HEK293 (cell line): ENCODE data around the gene STK32C.

Experiments used
- CTCF ChIA-PET: fragments of 350-600 bp; formaldehyde crosslinking; extraction: SDS; loops from one replicate; lab custom pipeline; 2021; ENCODE audit warnings: antibody characterized with exemption; lab: Yijun Ruan, JAX
- POLR2A ChIA-PET: fragments of 300-600 bp; formaldehyde crosslinking; extraction: SDS; loops from one replicate; lab custom pipeline; 2020; ENCODE audit warnings: antibody characterized with exemption, inconsistent platforms; lab: Yijun Ruan, JAX
- H3K27ac ChIP-seq: fragments of 200-500 bp; sonication (Bioruptor generic); 2 replicates; pipeline ENCODE4 v1.5.1; 2014; ENCODE audit warnings: low read depth, low read length, control low read depth, inconsistent platforms; ENCODE audit errors: extremely low read depth
- H3K36me3 ChIP-seq, 2 experiments: fragments of 200-500 bp in 1 of 2; sonication (Bioruptor generic) in 1 of 2; 1 replicate in 1 of 2; 2 replicates in 1 of 2; pipeline ENCODE4 v1.5.1; 2014 to 2017; ENCODE audit warnings: inconsistent platforms in 2 of 2, low read length in 2 of 2; ENCODE audit not compliant: control insufficient read depth in 2 of 2, insufficient read depth in 1 of 2
- H3K4me1 ChIP-seq: fragments of 200-500 bp; sonication (Bioruptor generic); 2 replicates; pipeline ENCODE4 v1.5.1; 2014; ENCODE audit warnings: mild to moderate bottlenecking, low read length, inconsistent platforms; ENCODE audit not compliant: control insufficient read depth, insufficient read depth
- H3K4me3 ChIP-seq: 2 replicates; pipeline ENCODE4 v1.5.1; 2011; ENCODE audit warnings: low read depth, mild to moderate bottlenecking, control low read depth, low read length, moderate library complexity
- H3K9me3 ChIP-seq: fragments of 200-500 bp; sonication (Bioruptor generic); 2 replicates; pipeline ENCODE4 v1.5.1; 2014; ENCODE audit warnings: low read depth, low read length, inconsistent platforms; ENCODE audit not compliant: control insufficient read depth, insufficient read depth
- IKZF3 ChIP-seq: fragments of 450-650 bp; IDR thresholded peaks from 2 replicates; pipeline ENCODE4 v1.5.0; 2018; ENCODE audit warnings: missing biosample characterization, mild to moderate bottlenecking, missing genetic modification characterization, moderate library complexity
- KLF10 ChIP-seq: fragments of 450-650 bp; IDR thresholded peaks from 2 replicates; pipeline ENCODE4 v1.5.1; 2018; ENCODE audit warnings: missing biosample characterization, mild to moderate bottlenecking, missing genetic modification characterization
- KLF9 ChIP-seq: fragments of 450-650 bp; formaldehyde crosslinking; IDR thresholded peaks from 2 replicates; pipeline ENCODE4 v1.5.1; 2016; ENCODE audit warnings: missing biosample characterization, missing genetic modification characterization, low read depth
- MYNN ChIP-seq: fragments of 450-650 bp; formaldehyde crosslinking; IDR thresholded peaks from 2 replicates; pipeline ENCODE4 v1.5.1; 2016; ENCODE audit warnings: missing biosample characterization, missing genetic modification characterization, borderline replicate concordance
- SP3 ChIP-seq: fragments of 450-650 bp; formaldehyde crosslinking; IDR thresholded peaks from 2 replicates; pipeline ENCODE4 v1.5.1; 2016; ENCODE audit warnings: missing biosample characterization, missing genetic modification characterization
- ZBTB20 ChIP-seq: fragments of 450-650 bp; formaldehyde crosslinking; IDR thresholded peaks from 2 replicates; pipeline ENCODE4 v1.5.1; 2016; ENCODE audit warnings: missing biosample characterization, missing genetic modification characterization
- ZBTB8A ChIP-seq: fragments of 450-650 bp; formaldehyde crosslinking; IDR thresholded peaks from 2 replicates; pipeline ENCODE4 v1.5.1; 2016; ENCODE audit warnings: missing biosample characterization, missing genetic modification characterization
- ZNF121 ChIP-seq: fragments of 450-650 bp; formaldehyde crosslinking; IDR thresholded peaks from 2 replicates; pipeline ENCODE4 v1.5.1; 2016; ENCODE audit warnings: missing biosample characterization, missing genetic modification characterization
- ZNF133 ChIP-seq: fragments of 450-650 bp; formaldehyde crosslinking; IDR thresholded peaks from 2 replicates; pipeline ENCODE4 v1.5.1; 2016; ENCODE audit warnings: missing biosample characterization, missing genetic modification characterization
- ZNF148 ChIP-seq: fragments of 450-650 bp; formaldehyde crosslinking; IDR thresholded peaks from 2 replicates; pipeline ENCODE4 v1.5.0; 2017; ENCODE audit warnings: missing biosample characterization, missing genetic modification characterization, borderline replicate concordance
- ZNF155 ChIP-seq: fragments of 450-650 bp; formaldehyde crosslinking; IDR thresholded peaks from 2 replicates; pipeline ENCODE4 v1.5.1; 2016; ENCODE audit warnings: missing biosample characterization, missing genetic modification characterization
- ZNF175 ChIP-seq: fragments of 450-650 bp; formaldehyde crosslinking; IDR thresholded peaks from 2 replicates; pipeline ENCODE4 v1.5.1; 2016; ENCODE audit warnings: missing biosample characterization, missing genetic modification characterization
- ZNF184 ChIP-seq: fragments of 450-650 bp; IDR thresholded peaks from 2 replicates; pipeline ENCODE4 v1.5.1; 2018; ENCODE audit warnings: missing biosample characterization, mild to moderate bottlenecking, missing genetic modification characterization
- ZNF202 ChIP-seq: fragments of 450-650 bp; formaldehyde crosslinking; IDR thresholded peaks from 2 replicates; pipeline ENCODE4 v1.5.1; 2016; ENCODE audit warnings: missing biosample characterization, missing genetic modification characterization, borderline replicate concordance
- ZNF211 ChIP-seq: fragments of 450-650 bp; formaldehyde crosslinking; IDR thresholded peaks from 2 replicates; pipeline ENCODE4 v1.5.1; 2016; ENCODE audit warnings: low read depth, missing biosample characterization, missing genetic modification characterization
- ZNF292 ChIP-seq: fragments of 450-650 bp; formaldehyde crosslinking; IDR thresholded peaks from 2 replicates; pipeline ENCODE4 v1.5.1; 2016; ENCODE audit warnings: low read depth, missing biosample characterization, missing genetic modification characterization, borderline replicate concordance
- ZNF335 ChIP-seq: fragments of 450-650 bp; formaldehyde crosslinking; conservative IDR thresholded peaks from 2 replicates; pipeline ENCODE4 v1.5.1; 2016; ENCODE audit warnings: missing biosample characterization, missing genetic modification characterization
- ZNF433 ChIP-seq: fragments of 450-650 bp; formaldehyde crosslinking; IDR thresholded peaks from 2 replicates; pipeline ENCODE4 v1.5.1; 2016; ENCODE audit warnings: missing biosample characterization, missing genetic modification characterization, low read depth
- ZNF510 ChIP-seq: fragments of 450-650 bp; formaldehyde crosslinking; IDR thresholded peaks from 2 replicates; pipeline ENCODE4 v1.5.1; 2018; ENCODE audit warnings: mild to moderate bottlenecking, missing genetic modification characterization, missing biosample characterization; ENCODE audit not compliant: insufficient replicate concordance
- ZNF521 ChIP-seq: fragments of 450-650 bp; formaldehyde crosslinking; IDR thresholded peaks from 2 replicates; pipeline ENCODE4 v1.5.1; 2017; ENCODE audit warnings: missing biosample characterization, mild to moderate bottlenecking, missing genetic modification characterization
- ZNF571 ChIP-seq: fragments of 450-650 bp; formaldehyde crosslinking; IDR thresholded peaks from 2 replicates; pipeline ENCODE4 v1.5.0; 2017; ENCODE audit warnings: missing biosample characterization, missing genetic modification characterization
- ZNF596 ChIP-seq: fragments of 450-650 bp; IDR thresholded peaks from 2 replicates; pipeline ENCODE4 v1.5.0; 2018; ENCODE audit warnings: missing biosample characterization, mild to moderate bottlenecking, missing genetic modification characterization, moderate library complexity
- ZNF600 ChIP-seq: fragments of 450-650 bp; formaldehyde crosslinking; IDR thresholded peaks from 2 replicates; pipeline ENCODE4 v1.5.1; 2016; ENCODE audit warnings: missing biosample characterization, missing genetic modification characterization
- ZNF610 ChIP-seq: fragments of 450-650 bp; formaldehyde crosslinking; IDR thresholded peaks from 2 replicates; pipeline ENCODE4 v1.5.1; 2016; ENCODE audit warnings: missing biosample characterization, missing genetic modification characterization, borderline replicate concordance
- ZNF654 ChIP-seq: fragments of 450-650 bp; formaldehyde crosslinking; IDR thresholded peaks from 2 replicates; pipeline ENCODE4 v1.5.1; 2016; ENCODE audit warnings: low read depth, missing biosample characterization, missing genetic modification characterization
- ZNF664 ChIP-seq: fragments of 450-650 bp; formaldehyde crosslinking; IDR thresholded peaks from 2 replicates; pipeline ENCODE4 v1.5.1; 2016; ENCODE audit warnings: missing biosample characterization, missing genetic modification characterization
- ZNF670 ChIP-seq: fragments of 450-650 bp; formaldehyde crosslinking; IDR thresholded peaks from 2 replicates; pipeline ENCODE4 v1.5.1; 2016; ENCODE audit warnings: missing biosample characterization, missing genetic modification characterization, low read depth
- ZNF677 ChIP-seq: fragments of 450-650 bp; IDR thresholded peaks from 2 replicates; pipeline ENCODE4 v1.5.0; 2018; ENCODE audit warnings: missing biosample characterization, mild to moderate bottlenecking, missing genetic modification characterization, moderate library complexity
- ZNF768 ChIP-seq: fragments of 450-650 bp; formaldehyde crosslinking; IDR thresholded peaks from 2 replicates; pipeline ENCODE4 v1.5.1; 2018; ENCODE audit warnings: missing biosample characterization, mild to moderate bottlenecking, missing genetic modification characterization
- ZNF792 ChIP-seq: fragments of 450-650 bp; formaldehyde crosslinking; IDR thresholded peaks from 2 replicates; pipeline ENCODE4 v1.5.1; 2016; ENCODE audit warnings: missing biosample characterization, missing genetic modification characterization
- ZSCAN16 ChIP-seq: fragments of 450-650 bp; formaldehyde crosslinking; IDR thresholded peaks from 2 replicates; pipeline ENCODE4 v1.5.1; 2016; ENCODE audit warnings: missing biosample characterization, missing genetic modification characterization
- ZXDB ChIP-seq: fragments of 450-650 bp; formaldehyde crosslinking; IDR thresholded peaks from 2 replicates; pipeline ENCODE4 v1.5.1; 2016; ENCODE audit warnings: missing biosample characterization, missing genetic modification characterization
- TF ChIP-seq, protein P1 (sequence below): fragments of 450-650 bp; formaldehyde crosslinking; IDR thresholded peaks from 2 replicates; pipeline ENCODE4 v1.5.1; 2016; ENCODE audit warnings: missing biosample characterization, missing genetic modification characterization

STK32C gene

DNA sequence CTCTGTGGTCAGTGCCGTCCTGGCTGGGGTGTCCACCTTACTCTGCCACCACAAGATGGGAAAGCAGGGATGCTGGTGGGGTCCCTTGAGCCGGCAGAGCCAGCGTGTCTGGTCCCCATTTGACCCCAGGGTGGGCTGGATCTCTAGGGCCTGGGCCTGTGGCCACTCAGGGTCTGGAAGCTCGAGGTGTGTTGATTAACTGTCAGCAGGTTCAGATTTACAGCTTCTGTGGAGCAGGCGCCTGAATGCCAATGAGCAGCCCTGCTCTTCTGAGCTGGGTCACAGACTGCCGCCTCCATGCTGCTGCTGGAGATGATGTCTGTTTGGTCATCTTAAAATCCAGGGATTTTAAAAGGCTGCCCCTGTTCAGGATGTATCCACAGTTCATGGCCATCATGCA lies 132.3 kb downstream of the STK32C start:
- H3K27ac ChIP-seq: no peak overlapping the region
- H3K4me3 ChIP-seq: no peak overlapping the region
- ChIA-PET CTCF (no interaction called here), POLR2A (no interaction called here)
- H3K9me3 ChIP-seq: no peaks in the 10 kb centered on the region
- H3K36me3 ChIP-seq: no peaks in the 10 kb centered on the region
- no peaks in the 10 kb centered on the region for H3K4me1 ChIP-seq
- TF ChIP-seq ZNF292 (tag by site-specific recombination): no peak
- TF ChIP-seq ZXDB (tag by site-specific recombination): no peak
- TF ChIP-seq ZNF670 (tag by site-specific recombination): no peak
- TF ChIP-seq ZSCAN16 (tag by site-specific recombination): no peak
- TF ChIP-seq ZNF654 (tag by site-specific recombination): no peak
- no peak for TF ChIP-seq ZNF596 (tag by site-specific recombination)
- TF ChIP-seq ZBTB20 (tag by site-specific recombination): no peak
- TF ChIP-seq ZNF335: no peak
- TF ChIP-seq ZNF610 (tag by site-specific recombination): no peak
- TF ChIP-seq ZBTB8A (tag by site-specific recombination): no peak
- no peak for TF ChIP-seq ZNF184 (tag by site-specific recombination)
- no peak for TF ChIP-seq ZNF202
- TF ChIP-seq MYNN (tag by site-specific recombination): no peak
- TF ChIP-seq ZNF148 (tag by site-specific recombination): no peak
- TF ChIP-seq KLF10 (tag by site-specific recombination): no peak
- no peak for TF ChIP-seq ZNF768 (tag by site-specific recombination)
- TF ChIP-seq ZNF433 (tag by site-specific recombination): no peak
- no peak for TF ChIP-seq ZNF571 (tag by site-specific recombination)
- no peak for TF ChIP-seq ZNF175 (tag by site-specific recombination)
- TF ChIP-seq ZNF121 (tag by site-specific recombination): no peak

DNA sequence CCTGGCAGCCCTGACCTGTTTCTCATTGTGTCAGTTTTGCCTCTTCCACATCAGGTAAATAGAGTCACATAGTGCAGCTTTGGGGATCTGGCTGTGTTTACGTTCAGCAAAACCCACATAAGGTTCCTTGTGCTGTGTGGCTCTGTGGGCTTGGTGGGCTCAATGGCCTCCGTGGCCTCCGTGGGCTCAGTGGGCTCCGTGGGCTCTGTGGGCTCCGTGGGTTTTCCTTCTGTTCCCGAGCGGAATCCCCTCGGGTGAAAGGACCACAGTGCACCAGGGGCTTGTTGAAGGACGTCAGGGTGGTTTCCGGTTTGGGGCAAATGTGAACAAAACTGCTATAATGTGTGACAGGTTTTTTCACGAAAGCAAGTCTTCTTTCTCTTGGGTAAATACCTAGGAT lies 133.5 kb downstream of the STK32C start:
- Histone ChIP-seq H3K9me3 (no peaks in the 10 kb centered on the region), H3K4me3 (no peak overlapping the region), H3K4me1 (no peaks in the 10 kb centered on the region)
- no peak for TF ChIP-seq ZNF510 (tag by site-specific recombination)
- no peak for TF ChIP-seq ZNF596 (tag by site-specific recombination)
- no peak for TF ChIP-seq KLF9 (tag by site-specific recombination)
- no peak for TF ChIP-seq SP3
- TF ChIP-seq ZNF175 (tag by site-specific recombination): no peak
- TF ChIP-seq, protein P1, sequence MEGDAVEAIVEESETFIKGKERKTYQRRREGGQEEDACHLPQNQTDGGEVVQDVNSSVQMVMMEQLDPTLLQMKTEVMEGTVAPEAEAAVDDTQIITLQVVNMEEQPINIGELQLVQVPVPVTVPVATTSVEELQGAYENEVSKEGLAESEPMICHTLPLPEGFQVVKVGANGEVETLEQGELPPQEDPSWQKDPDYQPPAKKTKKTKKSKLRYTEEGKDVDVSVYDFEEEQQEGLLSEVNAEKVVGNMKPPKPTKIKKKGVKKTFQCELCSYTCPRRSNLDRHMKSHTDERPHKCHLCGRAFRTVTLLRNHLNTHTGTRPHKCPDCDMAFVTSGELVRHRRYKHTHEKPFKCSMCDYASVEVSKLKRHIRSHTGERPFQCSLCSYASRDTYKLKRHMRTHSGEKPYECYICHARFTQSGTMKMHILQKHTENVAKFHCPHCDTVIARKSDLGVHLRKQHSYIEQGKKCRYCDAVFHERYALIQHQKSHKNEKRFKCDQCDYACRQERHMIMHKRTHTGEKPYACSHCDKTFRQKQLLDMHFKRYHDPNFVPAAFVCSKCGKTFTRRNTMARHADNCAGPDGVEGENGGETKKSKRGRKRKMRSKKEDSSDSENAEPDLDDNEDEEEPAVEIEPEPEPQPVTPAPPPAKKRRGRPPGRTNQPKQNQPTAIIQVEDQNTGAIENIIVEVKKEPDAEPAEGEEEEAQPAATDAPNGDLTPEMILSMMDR (tag by site-specific recombination): no peak
- TF ChIP-seq ZNF600: no peak
- TF ChIP-seq ZNF677 (tag by site-specific recombination): no peak
- TF ChIP-seq ZNF155 (tag by site-specific recombination): no peak
- TF ChIP-seq ZNF792 (tag by site-specific recombination): no peak
- no peak for TF ChIP-seq ZNF521 (tag by site-specific recombination)
- TF ChIP-seq ZNF133: no peak
- TF ChIP-seq ZNF148 (tag by site-specific recombination): no peak
- no peak for TF ChIP-seq IKZF3
- TF ChIP-seq ZNF664 (tag by site-specific recombination): no peak
- no peak for TF ChIP-seq ZNF211 (tag by site-specific recombination)
- TF ChIP-seq, all 188 proteins: peak for 0
- no peaks in the 10 kb centered on the region for H3K36me3 ChIP-seq
- CTCF ChIA-PET: no interaction called here
- POLR2A ChIA-PET: no interaction called here
- H3K27ac ChIP-seq: no peak overlapping the region
